Left ventricle myocardium inferior (tissue), 1 donor: ENCODE measurements around the gene WBP1L. TPM values are rescaled to one million over a fixed set of nuclear protein-coding genes. Genes with fewer than 3 reads are reported as not detected.

Experiments used
- DNase-seq: peaks from one replicate; pipeline ENCODE4 v3.0.0-alpha.2; 2020
- H3K27ac ChIP-seq: fragments of 200-600 bp; replicated peaks from 2 replicates; pipeline ENCODE4 v1.8.0; 2021
- H3K27me3 ChIP-seq: fragments of 200-600 bp; 2 replicates; pipeline ENCODE4 v1.8.0; 2021; ENCODE audit warnings: low read depth
- H3K36me3 ChIP-seq: fragments of 200-600 bp; 2 replicates; pipeline ENCODE4 v1.8.0; 2021
- H3K4me1 ChIP-seq: fragments of 200-600 bp; 2 replicates; pipeline ENCODE4 v1.8.0; 2021
- H3K4me3 ChIP-seq: fragments of 200-600 bp; 2 replicates; pipeline ENCODE4 v1.8.0; 2021; ENCODE audit warnings: mild to moderate bottlenecking, moderate library complexity
- H3K9me3 ChIP-seq: fragments of 200-600 bp; replicated peaks from 2 replicates; pipeline ENCODE4 v1.8.0; 2021
- intact Hi-C: fragments of 100-400 bp; cut with micrococcal nuclease; formaldehyde crosslinking; loops from one replicate; pipeline ENCODE4 v1.11.0; 2022
- total RNA-seq: library from RNA; stranded (reverse); fragmentation: NEBNext Ultra II Directional; extraction: Animal tissue kit (Norgen Biotek cat#: 25700); gene quantifications from one replicate; pipeline ENCODE4 v1.2.1, GENCODE V29; 2021
- TF ChIP-seq, protein P1 (sequence below): fragments of 200-600 bp; IDR thresholded peaks from 2 replicates; pipeline ENCODE4 v1.8.0; 2021; ENCODE audit warnings: antibody characterized with exemption, mild to moderate bottlenecking, borderline replicate concordance
- donor health status: DM: no; HTN: yes; CAD: no; lungs with severe emphysema.

The WBP1L gene
- total RNA-seq, 1 donor from 2014 or later, result 22.6 TPM

DNA sequence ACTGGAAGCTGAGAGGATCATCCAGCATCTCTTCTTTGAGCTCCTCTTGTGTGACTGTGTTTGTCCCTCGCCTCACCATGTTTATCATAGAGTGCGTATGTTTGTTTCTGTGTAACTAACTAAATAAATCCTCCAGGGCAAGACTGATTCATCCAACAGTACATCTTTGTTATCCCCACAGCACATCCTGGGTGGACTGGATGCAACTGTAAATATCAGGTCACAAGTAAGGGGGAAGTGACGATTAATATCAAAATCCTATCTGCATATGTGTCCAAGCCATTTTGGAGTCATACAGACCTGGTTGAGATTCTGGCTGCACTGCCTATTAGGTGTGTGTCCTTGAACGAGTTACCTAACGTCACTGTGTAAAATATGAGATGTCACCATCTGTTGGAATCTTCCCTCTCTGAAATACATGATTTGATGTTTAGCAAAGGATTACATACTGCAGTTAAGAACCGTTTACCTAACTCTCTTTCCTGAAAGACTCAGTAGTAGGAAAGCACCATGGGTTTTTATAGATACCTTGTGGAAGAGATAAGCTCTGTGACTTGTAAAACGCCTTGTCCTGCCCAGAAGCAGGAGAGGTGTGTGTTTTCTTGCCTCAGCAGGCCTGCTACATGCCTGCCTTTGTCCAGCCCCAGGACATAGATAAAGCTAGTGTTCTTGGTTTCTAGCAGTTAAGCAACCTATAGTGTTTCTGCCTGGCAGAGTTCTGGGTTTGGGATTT, 25.8 kb downstream of the WBP1L start:
- Histone ChIP-seq H3K4me3 (no peak overlapping the region), H3K36me3 (peaks cover 5% of the 10 kb centered on the region), H3K4me1 (peaks cover 87% of the 10 kb centered on the region), H3K27ac (peak overlapping the region; percentile 52), H3K9me3 (no peaks in the 10 kb centered on the region), H3K27me3 (no peaks in the 10 kb centered on the region)
- TF ChIP-seq, protein P1, sequence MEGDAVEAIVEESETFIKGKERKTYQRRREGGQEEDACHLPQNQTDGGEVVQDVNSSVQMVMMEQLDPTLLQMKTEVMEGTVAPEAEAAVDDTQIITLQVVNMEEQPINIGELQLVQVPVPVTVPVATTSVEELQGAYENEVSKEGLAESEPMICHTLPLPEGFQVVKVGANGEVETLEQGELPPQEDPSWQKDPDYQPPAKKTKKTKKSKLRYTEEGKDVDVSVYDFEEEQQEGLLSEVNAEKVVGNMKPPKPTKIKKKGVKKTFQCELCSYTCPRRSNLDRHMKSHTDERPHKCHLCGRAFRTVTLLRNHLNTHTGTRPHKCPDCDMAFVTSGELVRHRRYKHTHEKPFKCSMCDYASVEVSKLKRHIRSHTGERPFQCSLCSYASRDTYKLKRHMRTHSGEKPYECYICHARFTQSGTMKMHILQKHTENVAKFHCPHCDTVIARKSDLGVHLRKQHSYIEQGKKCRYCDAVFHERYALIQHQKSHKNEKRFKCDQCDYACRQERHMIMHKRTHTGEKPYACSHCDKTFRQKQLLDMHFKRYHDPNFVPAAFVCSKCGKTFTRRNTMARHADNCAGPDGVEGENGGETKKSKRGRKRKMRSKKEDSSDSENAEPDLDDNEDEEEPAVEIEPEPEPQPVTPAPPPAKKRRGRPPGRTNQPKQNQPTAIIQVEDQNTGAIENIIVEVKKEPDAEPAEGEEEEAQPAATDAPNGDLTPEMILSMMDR, result no peak
- intact Hi-C loops, result no loop called here
- DNase-seq, result no peak

DNA sequence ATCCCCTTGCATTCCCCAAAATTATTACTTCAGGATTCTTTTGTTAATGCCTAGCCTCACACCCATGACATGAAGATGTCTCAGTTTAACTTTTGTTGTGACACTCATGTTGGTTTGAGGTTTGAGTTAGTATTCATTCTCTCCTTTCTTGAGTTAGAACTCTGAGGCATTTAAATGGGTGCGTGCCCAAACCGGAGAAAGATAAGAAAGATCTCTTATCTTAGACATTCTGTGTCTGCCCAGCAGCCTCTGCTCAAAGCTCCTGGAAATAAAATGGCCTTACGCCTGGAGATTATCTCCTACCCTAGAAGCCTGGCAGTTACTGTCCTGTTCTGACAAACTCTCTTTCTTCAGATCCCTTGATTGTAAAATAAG, 26.3 kb downstream of the WBP1L start:
- Histone ChIP-seq H3K4me1 (peaks cover 87% of the 10 kb centered on the region), H3K27me3 (no peaks in the 10 kb centered on the region), H3K27ac (peak overlapping the region; percentile 52), H3K36me3 (peaks cover 5% of the 10 kb centered on the region), H3K4me3 (no peak overlapping the region), H3K9me3 (no peaks in the 10 kb centered on the region)
- TF ChIP-seq, protein P1, result no peak
- intact Hi-C loops, result no loop called here
- no peak for DNase-seq

DNA sequence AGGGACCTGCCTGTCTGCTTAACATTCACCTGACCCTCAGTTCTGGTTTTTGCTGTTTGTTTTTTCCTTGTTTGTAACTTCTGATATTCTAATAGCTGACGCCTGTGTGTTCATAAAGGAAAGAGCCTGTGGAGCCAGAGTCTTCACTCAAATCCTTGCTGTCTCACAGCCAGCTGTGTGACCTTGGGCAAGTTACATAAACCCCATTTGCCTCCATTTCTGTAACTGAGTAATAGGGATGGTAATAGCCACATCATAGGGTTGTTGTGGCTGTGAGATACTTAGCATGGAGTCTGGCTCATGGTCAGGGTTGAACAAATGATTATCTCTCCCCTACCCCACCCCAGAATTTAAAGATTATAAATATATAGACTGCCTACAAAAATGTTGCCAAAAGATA, 27.0 kb downstream of the WBP1L start:
- Histone ChIP-seq H3K4me1 (peaks cover 87% of the 10 kb centered on the region), H3K27me3 (no peaks in the 10 kb centered on the region), H3K4me3 (no peak overlapping the region), H3K9me3 (no peaks in the 10 kb centered on the region), H3K36me3 (no peaks in the 10 kb centered on the region), H3K27ac (peak overlapping the region; percentile 52)
- intact Hi-C loops, result no loop called here
- DNase-seq, result no peak
- TF ChIP-seq, protein P1, result no peak

DNA sequence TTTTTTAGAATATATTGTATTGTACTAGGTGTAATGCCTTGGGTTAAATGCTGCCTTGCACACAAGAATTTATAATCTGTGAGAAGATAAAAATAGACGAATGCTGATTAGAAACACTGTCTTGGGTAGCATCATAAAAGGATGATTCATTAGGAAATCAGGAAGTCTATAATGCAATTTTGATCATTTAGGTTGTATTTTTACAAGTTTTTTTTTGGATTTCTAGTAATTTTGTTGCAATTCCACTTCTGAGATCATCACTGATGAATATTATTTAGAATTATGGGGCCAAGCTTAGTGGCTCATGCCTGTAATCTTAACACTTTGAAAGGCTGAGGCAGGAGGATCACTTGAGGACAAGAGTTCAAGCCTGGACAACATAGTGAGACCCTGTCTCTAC, 29.6 kb downstream of the WBP1L start:
- Histone ChIP-seq H3K27ac (peak overlapping the region; percentile 99), H3K4me1 (peaks cover 94% of the 10 kb centered on the region), H3K36me3 (no peaks in the 10 kb centered on the region), H3K27me3 (no peaks in the 10 kb centered on the region), H3K9me3 (no peaks in the 10 kb centered on the region), H3K4me3 (no peak overlapping the region)
- TF ChIP-seq, protein P1, result no peak
- DNase-seq, result no peak
- intact Hi-C loops, result no loop called here

DNA sequence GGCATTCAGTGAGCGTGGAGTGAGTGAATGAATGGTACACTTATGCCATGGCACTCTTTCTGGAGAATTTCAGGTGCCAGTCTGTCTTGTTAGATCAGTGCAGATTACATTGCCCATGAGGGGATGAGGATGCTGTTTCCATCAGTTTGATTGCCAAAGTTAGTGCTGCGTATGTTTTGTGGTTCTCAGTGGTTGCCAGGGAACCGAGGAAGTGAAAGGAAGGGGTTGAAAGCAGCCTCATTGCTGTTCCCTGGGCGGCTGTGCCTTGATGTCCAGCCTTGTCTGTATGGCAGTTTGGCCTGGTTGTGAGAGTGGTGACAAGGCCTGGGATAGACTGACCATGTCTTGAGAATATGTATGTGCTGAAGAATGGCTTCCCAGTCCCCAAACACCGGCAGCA, 30.2 kb downstream of the WBP1L start:
- peak; percentile 35 for DNase-seq
- no peaks in the 10 kb centered on the region for H3K27me3 ChIP-seq
- peaks cover 98% of the 10 kb centered on the region for H3K4me1 ChIP-seq
- intact Hi-C loops, result no loop called here
- H3K27ac ChIP-seq, result peak overlapping the region; percentile 99
- TF ChIP-seq, protein P1, result no peak
- H3K9me3 ChIP-seq, result no peaks in the 10 kb centered on the region
- H3K4me3 ChIP-seq, result peak overlapping the region; percentile 74
- no peaks in the 10 kb centered on the region for H3K36me3 ChIP-seq
